HG03439 (cell line): ENCODE results near the gene CPNE1.
A peak's percentile ranks its signal among the peaks of the same experiment; 100 is the strongest.
"Not testable (repeated sequence)": the region's sequence is repeated elsewhere in the genome, so short reads cannot be mapped to it uniquely, and the experiment has no call there.

Source experiments
- ATAC-seq: cut with Tn5 transposase; IDR thresholded peaks from one replicate; pipeline ENCODE4 v1.9.1; 2021; ENCODE audit warnings: mild to moderate bottlenecking, moderate library complexity; ENCODE audit not compliant: unreplicated experiment

Gene CPNE1

DNA sequence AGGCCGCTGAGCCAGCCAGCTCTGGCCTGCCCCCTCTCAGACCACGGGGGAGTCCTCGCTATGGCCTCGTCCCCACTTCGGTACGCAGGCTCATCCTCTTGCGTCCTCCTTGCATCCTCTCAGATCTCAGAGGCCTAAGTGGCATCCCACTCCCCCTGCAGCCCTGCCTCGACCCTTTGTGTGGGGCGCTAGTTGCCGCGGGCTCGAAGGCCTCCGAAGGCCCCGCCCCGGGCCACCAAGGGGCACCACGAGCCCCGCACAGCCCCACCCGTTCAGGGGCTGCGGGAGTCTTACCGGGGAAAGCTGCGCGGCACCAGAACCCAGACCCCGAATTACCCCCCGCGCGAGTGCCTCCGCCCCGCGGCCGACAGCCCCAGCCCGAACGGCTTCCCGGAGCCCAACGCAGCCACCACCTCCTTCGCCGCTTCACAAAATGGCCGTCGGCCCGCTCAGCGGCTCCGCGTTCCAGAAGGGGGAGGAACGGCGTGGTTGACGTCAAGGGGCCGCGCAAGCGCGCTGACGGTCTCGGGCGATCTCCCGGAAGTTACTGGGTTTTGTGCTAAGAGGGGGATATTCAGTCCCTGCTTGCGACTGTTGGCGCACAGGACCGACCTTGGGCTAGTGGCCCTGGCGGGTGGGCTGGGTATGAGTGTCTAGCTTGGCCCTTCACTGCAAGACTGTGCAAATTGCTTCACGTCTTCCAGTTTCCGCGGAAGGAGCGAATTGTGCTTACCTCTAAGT is at the start of gene CPNE1, which contains the start of gene RBM12:
TSS of gene CPNE1 (minus strand) at position 435 of the 741 bp plus-strand sequence. CDS start 31,977 bp downstream, outside the sequence.
TSS of gene RBM12 (minus strand) at position 435 of the 741 bp plus-strand sequence. CDS start 9,578 bp downstream, outside the sequence.
- ATAC-seq = peak; percentile 72

DNA sequence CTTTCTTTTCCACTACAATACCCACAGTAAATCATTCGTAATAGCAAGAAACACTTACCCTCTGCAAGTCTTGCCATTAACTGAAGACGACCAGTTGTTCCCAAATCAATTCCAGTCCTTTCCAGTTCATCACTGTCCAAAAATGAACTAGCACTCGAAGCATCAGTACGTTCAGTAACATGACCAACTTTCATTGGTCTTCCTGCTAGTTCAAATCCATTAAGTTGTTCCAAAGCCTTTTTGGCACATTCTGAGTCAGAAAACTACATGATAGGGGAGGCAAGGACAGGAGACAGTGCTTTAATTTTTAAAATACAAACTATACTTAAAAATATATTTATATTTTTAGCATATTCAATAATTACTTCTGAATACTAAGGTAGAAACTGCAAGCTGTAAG is 49.4 kb upstream of the CPNE1 start:
- no peak for ATAC-seq

DNA sequence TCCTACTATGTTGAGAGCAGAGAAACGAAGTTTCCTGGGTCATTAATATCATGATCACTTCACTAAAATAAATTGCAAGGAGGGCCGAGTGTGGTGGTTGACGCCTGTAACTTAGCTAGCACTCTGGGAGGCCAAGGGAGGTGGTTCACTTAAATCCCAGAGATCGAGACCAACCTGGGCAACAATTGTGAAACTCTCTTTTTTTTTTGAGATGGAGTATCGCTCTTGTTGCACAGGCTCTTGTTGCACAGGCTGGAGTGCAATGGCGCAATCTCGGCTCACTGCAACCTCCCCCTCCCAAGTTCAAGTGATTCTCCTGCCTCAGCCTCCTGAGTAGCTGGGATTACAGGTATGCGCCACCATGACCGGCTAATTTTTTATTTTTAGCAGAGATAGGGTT is 48.4 kb upstream of the CPNE1 start:
- not testable (repeated sequence) for ATAC-seq

DNA sequence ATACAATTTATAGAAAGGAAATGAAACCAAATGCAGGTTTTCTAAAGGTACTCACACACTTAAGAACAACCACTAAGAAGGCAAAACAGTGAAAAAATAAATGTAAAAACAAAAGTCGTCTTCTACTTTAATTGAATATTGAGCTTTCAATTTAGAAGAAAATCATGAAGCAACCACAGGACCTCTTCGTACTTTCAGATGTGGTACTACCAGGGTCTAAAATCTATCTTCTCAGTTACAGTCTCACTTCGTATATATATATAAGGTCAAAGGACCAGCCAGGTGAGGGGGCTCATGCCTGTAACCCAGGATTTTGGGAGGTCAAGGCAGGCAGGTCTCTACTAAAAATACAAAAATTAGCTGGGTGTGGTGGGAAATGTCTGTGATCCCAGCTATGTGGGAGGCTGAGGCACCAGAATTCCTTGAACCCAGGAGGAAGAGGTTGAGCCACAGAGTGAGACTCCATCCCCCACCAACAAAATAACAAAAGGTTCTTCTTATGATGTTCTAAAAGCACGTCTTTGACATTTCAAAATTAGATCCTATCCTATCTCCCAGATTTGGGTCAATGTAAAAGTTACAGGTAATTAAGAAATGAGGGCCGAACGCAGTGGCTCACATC is 47.0 kb upstream of the CPNE1 start:
- ATAC-seq = no peak

DNA sequence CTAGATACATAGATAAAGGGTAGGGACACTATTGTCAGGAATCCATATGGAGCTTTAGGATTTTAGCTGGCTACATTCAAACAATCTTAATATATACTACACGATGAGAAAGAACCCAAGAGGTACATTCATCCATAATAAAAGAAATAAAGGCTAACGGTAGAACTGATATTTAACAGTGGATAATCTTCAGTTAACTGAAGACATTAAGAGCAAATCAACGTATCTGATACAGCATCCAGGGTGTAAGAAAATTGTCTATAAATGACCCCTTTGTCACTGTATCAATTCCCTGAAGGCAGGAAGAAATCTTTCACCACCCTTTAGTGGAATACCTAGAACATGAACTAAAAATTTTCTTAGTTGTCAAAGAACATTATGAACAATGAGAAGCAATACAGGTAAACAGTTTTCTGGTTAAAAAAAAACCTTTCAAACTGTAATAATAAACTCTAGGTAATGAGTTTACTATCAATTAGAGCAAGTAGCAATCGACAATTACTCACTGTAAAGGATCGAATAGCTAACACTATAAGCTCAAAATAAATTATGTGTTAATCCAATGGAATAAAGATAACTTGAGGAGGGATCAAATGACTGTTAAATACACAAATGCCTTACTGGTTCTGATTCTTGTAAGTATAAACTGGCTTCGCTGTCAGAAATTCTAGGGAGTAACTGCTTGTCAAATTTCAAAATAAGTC is 46.3 kb upstream of the CPNE1 start:
- ATAC-seq = no peak

DNA sequence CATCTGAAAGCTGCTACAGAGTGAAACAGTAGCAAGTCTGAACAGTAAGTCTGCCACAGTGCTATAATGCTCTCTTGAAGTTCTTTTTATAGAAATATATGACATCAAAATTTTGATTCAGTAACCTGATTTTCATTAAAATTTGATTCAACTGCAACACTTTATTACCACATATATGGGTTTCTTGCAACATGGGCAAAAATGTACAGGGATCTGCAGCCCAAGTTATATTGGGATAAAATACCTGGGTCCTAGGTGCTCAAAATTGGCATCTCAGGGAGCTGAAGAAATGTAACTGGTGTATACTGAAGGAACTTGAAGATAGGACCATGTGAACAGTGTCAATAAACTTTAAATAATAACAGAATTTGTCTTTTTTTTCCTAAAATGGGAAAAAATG is 45.3 kb upstream of the CPNE1 start:
- no peak for ATAC-seq

DNA sequence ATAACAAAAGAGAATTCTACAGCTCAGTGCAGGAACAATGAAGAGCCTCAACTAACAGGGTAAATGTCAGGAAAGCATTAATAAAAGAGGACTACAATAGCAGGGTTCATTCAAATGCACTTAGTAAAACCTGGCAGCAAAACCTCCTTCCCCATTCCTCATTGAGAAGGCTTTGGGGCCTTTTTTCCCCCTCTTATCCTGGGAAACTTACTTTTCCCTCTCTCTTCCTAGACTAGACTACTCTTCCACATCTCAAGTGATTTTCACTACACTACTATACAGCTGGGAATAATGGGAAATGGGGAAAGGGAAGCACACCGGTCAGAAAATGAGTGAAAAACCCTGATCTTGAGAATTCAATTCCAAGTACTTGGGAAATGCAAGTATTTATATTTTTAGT is 44.6 kb upstream of the CPNE1 start:
- ATAC-seq = no peak

DNA sequence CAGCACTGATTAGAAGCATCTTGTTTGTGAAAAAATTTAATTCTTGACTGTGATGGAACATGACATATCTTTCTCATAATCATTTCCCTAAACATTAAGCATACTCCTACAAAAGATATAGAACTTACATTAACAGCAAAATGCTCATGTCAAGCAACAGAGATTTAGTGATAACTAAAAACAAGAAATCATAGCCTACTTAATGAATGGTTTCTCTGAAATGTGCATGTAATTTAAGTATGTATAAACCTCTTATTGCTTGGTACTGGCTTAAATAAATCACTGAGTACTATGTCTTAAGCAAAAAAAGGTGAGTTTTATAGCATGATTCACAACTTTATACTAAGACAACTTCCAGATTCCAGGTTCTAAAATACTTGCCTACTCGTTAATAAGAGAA is 43.8 kb upstream of the CPNE1 start:
- ATAC-seq = no peak

DNA sequence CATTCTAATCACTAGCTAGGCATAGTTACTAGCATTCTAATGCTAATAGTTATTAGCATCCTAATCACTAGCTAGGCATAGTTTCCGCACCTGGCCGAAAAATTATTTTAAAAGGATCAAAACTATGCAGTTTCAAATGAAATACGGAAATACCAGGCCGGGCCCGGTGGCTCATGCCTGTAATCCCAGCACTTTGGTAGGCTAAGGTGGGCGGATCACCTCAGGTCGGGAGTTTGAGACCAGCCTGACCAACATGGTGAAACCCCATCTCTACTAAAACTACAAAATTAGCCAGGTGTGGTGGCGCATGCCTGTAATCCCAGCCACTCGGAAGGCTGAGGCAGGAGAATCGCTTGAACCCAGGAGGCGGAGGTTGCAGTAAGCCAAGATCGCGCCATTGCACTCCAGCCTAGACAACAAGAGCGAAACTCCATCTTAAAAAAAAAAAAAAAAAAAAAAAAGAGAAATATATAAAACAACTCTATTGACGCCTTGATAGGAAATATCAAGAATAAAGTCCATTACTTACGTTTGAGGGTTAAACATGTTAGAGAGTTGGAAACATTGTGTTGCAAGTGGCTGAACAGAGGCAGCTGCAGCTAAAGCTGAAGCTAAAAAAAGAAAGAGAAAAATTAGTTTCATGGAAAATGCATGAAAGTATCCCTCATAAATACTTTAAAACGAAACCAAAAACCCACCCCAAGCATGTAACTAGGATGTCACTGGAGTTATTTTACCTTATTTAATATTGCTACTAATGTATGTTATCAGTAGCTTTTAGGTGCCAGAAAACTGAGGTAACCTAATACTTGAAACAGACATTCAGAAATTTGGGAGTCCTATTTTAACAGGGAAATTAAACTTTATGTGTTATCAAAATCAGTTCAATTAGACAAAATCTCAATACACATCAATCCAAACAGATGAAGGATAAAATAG is 42.2 kb upstream of the CPNE1 start:
- not testable (repeated sequence) for ATAC-seq

DNA sequence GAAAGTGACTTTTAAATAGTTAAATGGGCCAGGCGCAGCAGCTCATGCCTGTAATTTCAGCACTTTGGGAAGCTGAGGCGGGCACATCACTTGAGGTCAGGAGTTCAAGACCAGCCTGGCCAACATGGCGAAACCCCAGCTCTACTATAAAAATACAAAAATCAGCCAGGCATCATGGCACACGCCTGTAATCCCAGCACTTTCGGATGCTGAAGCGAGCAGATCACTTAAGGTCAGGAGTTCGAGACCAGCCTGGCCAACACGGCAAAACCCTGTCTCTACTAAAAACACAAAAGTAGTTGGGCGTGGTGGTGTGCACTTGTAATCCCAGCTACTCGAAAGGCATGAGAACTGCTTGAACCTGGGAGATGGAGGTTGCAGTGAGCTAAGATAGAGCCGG is 41.2 kb upstream of the CPNE1 start:
- not testable (repeated sequence) for ATAC-seq

DNA sequence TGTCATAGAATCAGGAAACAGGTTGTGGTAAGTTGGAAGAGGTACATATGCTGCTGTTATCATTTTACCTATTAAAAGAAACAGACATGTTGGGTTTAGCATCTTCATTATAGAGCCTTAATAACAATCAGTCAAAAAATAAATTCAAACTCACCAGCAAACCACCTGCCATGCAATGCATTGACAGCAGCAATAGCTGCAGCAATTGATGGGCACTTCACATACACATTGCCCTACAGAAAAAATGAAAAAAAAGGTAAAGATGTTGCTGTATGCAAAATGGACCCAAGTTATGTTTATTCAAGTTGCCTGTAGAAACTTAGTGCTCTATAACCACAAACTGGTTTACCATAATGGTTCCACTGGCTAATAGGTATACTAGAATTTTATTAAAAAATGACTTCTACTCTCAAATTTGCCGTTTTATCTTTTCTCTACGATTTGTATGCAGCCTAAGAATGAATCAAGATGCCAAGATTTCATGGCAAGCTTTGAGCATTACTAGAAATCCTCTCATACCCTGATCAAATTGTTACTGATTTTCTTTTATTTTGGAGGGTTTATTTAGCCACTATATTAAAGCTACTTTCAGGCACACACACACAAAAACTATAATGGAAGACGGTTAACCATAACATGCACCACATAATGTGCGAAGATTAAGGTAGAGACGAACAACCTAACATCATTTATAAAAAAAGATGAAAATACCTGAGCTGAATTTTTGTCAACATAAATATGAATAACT is 40.0 kb upstream of the CPNE1 start:
- no peak for ATAC-seq

DNA sequence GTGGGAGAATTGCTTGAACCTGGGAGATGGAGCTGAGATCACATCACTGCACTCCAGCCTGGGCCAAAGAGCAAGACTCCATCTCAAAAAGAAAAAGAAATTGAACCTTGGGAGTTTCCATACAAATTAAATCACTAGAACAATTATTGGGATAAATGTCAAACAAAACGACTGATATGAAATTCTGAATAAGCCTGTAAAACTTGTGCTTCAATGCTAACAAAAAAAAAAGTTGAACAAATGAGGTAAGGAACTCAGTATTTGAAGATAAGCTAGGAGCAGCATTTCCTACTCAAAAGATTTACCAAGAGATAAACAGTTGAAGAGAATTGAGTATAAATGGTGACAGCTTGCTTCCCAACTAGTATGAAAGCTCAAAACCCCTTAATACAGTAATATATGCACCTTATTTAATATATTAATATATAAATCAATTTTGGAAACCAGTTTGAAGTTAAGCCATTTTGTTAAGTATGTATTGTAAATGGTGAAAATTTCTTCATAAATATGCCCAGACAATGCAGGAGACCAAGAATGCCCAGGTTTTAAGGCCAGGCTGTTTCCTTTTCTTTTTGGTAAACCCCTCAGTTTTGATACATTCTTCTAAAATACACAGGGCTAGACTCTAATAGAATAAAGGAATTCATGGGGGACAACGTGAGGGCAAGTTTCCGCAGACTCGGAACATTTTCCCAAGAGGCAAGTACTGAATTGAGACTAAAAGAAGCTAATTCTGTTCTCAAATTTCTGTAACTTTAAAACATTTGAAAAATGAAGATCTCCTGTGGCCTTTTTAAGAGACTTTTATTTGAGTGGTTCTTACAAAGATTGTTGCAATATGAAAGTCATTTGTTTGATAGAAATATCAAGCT is 38.4 kb upstream of the CPNE1 start:
- ATAC-seq = no peak

DNA sequence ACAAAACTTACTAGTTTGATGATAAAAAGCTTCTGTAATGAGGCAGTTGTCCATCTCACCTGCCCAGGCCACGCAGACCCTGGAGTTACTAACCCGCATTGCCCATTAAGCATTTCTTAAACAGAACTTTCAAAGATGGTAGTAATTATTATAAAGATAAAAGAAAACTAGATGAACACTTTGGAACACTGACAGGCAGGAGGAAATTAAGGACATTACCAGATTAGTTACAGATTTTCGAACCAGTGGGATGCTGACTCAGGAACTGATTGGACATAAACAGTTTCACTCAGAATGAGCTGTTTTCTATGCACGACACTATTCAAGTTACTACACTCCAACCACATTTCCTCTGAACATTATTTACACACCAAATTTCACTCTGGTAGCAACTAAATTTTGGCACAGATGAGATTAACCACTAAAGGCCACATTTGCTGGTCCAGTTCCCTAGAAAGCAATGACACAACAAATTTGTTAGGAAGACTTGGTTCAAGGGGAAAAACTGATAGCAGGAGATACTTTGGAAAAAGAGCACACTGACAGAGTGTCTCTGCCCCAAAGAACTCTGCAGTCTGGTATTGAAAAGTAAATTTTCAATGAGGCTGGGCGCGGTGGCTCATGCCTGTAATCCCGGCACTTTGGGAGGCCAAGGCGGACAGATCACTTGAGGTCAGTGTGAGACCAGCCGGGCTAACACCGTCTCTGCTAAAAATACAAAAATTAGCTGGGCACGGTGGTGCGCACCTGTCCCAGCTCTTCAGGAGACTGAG is 37.5 kb upstream of the CPNE1 start:
- ATAC-seq = no peak

DNA sequence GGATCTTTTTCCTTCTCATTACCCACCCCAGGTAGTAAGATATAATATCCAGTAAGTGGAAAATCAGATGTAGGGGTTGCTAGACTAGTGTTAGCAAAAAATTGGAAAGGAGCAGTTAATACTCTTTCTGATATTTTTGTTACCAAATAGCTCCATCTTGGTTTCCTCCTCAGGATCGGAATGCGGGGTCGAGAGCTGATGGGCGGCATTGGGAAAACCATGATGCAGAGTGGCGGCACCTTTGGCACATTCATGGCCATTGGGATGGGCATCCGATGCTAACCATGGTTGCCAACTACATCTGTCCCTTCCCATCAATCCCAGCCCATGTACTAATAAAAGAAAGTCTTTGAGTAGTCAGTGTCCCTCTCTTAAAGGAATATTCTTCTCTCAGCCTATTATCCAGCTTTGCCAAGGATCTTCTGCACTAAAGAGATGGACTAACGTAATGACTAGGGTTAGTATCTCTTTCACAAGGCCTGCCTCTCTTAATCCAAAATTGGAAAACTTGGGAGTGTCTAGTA is 36.0 kb upstream of the CPNE1 start:
- no peak for ATAC-seq

DNA sequence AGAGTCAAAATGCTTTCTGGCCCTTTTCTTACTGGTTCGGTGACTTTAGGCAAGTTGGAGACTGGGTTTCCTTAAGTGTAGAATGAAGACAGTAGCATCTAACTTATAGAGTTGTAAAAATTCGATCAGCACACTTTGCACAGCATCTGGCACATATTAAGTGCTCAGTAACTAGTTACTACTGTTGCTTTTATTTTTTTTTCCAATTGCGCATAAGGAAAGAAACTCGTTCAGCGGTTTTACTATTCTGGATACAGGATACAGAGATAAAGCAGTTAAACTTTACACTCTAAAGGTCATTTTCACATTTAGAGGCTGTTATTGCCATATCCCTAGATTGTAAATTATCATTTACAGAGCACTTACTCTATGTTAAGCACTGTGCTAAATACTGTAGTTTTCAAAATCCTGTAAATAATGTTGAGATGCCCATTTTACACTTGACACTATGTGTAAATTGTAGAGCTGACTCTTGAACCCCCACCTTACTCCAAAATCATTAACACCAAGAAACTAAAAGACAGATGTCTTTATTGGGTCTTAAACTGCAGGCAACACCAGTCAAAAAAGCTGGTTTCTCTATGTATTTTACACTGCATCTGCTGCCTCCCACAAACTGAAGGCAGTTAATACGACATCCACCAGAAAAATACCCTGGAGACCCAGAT is 35.4 kb upstream of the CPNE1 start:
- no peak for ATAC-seq

DNA sequence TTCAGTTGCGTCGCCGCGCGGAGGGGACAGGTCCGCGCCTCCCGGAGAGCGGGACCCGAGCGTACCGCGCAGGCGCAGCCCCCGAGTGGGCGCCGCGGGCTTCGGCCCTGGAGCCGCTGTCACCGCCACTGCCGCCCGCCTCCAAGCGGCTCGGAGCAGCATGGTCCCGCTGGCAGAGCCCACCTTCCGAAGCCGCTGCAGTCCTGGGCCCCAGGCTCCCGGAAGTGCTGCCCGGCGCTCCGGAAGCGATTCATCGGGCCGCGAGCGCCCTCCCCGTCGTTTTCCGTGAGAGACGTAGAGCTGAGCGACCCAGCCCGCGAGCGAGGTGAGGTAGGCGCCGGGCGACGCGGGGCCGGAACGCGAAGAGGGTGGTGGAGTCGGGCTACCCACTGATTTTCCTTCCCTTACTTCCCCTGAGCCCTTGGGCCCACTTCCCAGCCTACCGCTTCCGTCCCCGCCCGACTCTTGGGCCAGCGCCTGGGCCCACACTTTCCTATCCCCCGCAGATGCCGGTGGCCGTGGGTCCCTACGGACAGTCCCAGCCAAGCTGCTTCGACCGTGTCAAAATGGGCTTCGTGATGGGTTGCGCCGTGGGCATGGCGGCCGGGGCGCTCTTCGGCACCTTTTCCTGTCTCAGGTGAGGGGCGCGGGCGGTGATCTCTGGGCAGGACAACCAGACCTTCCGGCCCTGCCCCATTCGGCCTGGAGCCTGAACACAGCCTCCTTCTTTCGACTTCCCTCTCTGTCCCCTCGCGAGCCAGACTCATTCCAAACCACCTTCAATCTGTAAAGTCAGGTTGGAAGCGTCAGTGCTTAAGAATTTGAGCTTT is 34.6 kb upstream of the CPNE1 start, which contains the start of the genes NFS1 and ROMO1:
TSS of gene NFS1 (minus strand) at position 226 of the 830 bp plus-strand sequence. CDS start at position 162, 64 bp downstream.
TSS of gene ROMO1 (plus strand) at position 279 of the 830 bp plus-strand sequence. CDS start at position 507, 228 bp downstream.
- peak; percentile 70 for ATAC-seq
